Limb (tissue), 2 donors: Measurements from ENCODE around the gene USP4.
"Not testable (repeated sequence)": the region's sequence is repeated elsewhere in the genome, so short reads cannot be mapped to it uniquely, and the experiment has no call there.

Experiments used
- DNase-seq, 2 donors: peaks; one replicate each; pipeline ENCODE4 v3.0.0-alpha.2; 2016; ENCODE audit errors: extremely low spot score in 2 of 2

Gene USP4

DNA sequence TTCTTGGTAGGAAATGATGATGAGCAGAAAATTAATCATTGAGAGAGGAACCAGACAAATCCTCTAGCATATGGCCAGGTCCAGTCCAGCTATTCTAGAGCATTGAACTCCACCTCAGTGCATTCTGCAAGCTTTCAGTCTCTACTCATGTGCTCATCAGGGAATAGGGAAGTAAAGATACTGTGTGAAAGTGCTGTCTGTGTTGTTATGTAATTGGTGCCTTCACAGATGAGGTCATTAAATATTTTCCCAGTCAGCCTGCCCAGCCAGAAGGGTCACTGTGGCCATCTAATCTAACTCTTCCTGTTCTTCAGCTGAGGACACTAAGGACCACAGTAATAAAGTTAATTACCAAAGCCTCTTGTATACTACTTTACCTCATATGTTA, 91.0 kb downstream of the USP4 start:
- DNase-seq = no peak

- DNase-seq = no peak
These were observed 95.2 kb downstream of the USP4 start for GRCh38 chr3:49244581-49245205.

- not testable (repeated sequence) for DNase-seq
These were observed 99.8 kb downstream of the USP4 start for GRCh38 chr3:49240091-49240490.

DNA sequence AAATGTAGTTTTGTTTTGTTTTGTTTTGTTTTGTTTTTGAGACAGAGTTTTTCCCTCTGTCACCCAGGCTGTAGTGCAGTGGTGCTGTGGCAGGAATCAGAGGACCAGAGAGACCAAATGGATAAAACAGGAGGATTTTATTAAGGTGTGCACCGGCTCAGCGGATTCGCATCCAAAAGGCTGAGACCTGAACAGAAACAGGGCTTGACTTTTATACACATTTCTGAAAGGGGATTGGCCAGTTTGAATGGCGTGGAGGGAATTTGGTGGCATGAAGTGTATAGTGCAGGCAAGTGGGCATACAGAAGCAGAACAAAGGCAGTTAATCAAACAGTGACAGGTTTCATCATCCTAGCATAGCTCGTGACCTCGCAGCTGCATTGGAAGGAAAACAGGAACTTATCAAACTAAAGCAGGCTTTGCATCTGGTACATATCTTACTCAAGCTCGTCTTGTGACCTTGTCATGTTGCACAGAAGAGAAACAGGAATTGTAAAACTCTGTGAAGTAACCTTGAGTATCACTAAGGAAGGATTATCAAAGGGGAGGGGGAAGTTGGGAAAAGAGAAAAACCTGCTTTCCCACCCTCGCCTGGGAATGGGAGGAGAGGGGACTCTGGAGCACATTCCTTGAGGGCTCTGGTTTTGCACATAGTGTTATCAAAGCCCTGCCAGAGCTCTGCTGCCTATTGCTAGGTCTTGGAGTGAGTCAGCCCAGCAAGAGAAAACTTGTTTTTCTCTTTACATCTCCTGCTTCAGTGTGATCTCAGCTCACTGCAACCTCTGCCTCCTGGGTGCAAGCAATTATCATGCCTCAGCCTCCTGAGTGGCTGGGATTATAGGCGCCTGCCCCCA, 101.4 kb downstream of the USP4 start:
- DNase-seq = no peak

DNA sequence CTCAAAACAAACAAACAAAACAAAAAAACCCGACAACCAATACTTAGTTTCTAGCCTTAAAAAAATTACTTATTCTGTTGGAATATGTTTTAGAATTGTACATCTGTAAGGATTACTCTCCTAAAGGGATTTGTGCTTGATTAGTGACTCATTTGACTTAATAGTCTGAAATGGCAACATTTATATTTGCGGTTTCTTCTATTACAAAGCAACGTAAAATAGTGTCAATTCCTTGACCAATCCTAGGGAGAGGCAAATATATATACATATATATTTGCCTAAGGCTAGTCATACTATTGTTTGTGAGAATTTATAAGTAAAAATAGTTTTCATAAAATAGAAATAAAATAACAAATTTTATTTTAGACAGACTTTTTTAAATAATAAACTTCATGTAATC, 102.5 kb downstream of the USP4 start:
- DNase-seq = no peak

GRCh38 chr3:49236226-49236625, 103.6 kb downstream of the USP4 start:
- no peak for DNase-seq

GRCh38 chr3:49228817-49229216, 111.0 kb downstream of the USP4 start:
- DNase-seq = not testable (repeated sequence)
